ENCODE measurements around the gene SLC16A9.
A peak's percentile ranks its signal among the peaks of the same experiment; 100 is the strongest.
"Not testable (repeated sequence)": the region's sequence is repeated elsewhere in the genome, so short reads cannot be mapped to it uniquely, and the experiment has no call there.

Gene SLC16A9, protein sequence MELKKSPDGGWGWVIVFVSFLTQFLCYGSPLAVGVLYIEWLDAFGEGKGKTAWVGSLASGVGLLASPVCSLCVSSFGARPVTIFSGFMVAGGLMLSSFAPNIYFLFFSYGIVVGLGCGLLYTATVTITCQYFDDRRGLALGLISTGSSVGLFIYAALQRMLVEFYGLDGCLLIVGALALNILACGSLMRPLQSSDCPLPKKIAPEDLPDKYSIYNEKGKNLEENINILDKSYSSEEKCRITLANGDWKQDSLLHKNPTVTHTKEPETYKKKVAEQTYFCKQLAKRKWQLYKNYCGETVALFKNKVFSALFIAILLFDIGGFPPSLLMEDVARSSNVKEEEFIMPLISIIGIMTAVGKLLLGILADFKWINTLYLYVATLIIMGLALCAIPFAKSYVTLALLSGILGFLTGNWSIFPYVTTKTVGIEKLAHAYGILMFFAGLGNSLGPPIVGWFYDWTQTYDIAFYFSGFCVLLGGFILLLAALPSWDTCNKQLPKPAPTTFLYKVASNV

DNA sequence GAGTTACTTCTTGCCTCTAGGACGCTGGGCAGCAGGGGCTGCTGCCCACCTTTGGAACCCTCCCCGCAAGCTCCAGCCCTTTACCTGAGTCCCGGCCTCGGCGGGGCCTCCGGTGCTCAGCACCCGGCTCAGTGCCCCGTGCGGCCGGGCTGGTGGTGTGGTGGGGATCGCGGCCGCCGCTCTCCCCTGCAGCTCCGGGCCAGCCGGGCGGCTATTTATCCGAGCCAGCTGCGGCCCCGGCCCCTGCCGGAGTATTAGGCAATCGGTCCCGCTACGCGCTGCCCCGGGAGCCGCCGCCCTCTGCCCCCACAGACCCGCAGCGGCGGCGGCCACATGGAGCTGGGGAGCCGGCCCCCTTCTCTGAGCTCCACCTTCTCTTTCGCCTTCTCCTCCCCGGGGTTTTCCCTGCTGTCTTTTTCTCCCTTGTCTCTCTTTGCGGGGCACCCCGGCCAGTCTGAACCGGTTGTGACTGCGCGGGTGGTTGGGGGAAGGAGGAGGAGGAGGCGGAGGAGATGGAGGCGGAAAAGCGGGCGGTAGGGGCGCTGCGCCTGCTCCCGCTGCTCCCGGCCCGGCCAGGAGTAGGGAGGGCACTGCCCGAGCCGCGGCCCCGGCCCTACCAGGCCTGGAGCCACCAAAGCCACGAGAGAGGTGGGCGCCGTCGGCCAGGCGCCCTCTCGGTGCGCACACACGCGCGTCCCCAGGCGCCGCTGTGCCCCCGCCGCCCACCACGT is at the start of gene SLC16A9:
TSS of gene SLC16A9 (minus strand) at position 456 of the 731 bp plus-strand sequence. CDS start 25,559 bp downstream, outside the sequence.
- DNase-seq: peak; percentile 56

GRCh38 chr10:59757966-59758365 is 48.3 kb upstream of the SLC16A9 start:
- DNase-seq: no peak

DNA sequence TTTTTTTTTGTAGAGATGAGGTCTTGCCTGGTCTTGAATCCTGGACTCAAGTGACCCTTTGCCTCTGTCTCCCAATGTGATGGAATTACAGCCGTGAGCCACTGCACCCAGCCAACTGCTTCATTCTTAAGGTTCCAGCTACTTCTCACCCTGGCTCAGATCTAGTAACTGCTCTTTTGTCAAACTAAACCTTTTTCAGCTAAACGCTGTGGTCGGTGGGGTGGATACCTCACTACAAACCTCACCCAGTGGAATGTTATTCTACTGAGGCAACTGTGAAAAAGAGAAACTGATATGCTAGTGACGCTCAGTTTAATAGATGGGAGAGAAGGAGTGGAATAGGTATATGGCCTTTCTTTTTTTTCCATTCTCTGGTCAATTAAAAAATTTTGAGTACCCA is 45.3 kb upstream of the SLC16A9 start:
- no peak for DNase-seq

GRCh38 chr10:59753267-59753666 is 43.6 kb upstream of the SLC16A9 start, which contains the start of gene MRLN:
Gene MRLN (minus strand): TSS chr10:59753455.
- no peak for DNase-seq

DNA sequence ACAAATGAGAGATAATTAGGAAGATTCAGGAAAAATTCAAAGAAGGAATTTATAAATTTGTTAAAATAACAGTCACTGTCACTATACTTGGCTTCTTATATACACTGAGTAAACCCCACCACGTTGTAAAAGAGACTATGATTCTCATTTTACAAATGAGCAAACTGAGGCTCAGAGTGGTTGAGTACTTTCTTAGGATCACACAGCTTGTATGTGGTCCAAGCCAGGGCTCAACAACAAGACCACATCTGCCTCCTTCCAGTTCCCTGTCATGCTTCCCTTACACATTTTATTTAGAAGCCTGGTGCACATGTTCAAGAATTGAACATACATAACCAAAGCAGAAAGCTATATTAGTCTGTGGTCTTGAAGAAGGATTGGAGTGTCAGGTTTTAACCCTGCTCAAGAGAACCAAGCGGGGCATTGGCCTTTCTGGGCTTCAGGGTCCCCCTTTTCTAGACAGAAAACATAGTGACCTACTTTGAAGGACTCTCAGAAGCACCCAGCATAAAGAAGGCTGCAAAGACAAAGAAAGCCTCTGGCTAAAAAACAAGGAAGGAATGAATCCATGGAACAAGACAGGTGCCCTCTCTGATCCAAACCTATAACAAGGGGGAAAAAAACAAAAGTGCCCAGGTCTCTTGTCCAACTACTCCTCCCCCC is 42.8 kb upstream of the SLC16A9 start:
- no peak for DNase-seq

GRCh38 chr10:59750155-59750945 is 40.7 kb upstream of the SLC16A9 start:
- no peak for DNase-seq

DNA sequence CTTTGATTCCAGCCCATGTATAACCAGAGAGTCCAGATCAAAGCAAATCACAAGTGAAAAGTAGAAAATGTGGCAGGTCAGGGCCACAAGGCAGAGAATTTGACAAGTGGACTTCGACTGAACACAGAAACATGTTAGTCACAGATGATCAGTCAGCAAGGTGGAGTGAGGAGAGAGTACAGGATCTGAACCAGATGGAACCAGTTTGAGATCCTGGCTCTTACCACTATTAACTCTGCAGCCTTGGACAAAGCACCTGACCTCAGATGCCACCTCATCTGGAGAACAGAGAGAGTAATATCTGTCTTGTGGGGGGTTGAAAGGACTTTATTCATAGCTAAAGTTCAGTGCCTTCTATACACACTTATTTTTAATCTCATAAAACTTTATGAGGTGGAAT is 39.2 kb upstream of the SLC16A9 start:
- DNase-seq: no peak

DNA sequence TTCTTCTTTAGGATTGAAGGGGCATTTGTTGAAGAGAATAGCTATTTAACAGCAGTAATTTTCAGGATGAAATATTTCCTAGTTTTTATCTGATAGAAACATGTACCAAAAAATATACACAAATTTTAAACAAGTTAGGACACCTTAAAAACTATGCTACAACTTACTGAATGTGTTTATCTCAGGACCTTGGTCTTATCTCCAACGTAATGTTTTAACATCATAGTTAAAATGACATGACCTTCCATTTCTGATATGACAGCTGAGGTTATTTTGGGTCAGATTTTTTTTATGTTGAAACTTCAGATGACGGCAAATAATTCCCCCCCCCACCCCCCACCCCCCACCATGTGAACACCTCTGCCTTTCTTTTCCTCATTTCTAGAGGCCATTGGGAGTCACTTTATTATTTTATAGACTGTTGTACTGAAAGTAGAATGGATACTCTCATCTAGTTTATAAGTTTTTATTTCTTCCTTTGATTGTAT is 35.6 kb upstream of the SLC16A9 start:
- DNase-seq: no peak

- not testable (repeated sequence) for DNase-seq
These were observed 35.1 kb upstream of the SLC16A9 start for GRCh38 chr10:59744762-59745161.

GRCh38 chr10:59744156-59744555 is 34.5 kb upstream of the SLC16A9 start:
- DNase-seq: not testable (repeated sequence)

GRCh38 chr10:59741583-59741982 is 31.9 kb upstream of the SLC16A9 start:
- DNase-seq: no peak

DNA sequence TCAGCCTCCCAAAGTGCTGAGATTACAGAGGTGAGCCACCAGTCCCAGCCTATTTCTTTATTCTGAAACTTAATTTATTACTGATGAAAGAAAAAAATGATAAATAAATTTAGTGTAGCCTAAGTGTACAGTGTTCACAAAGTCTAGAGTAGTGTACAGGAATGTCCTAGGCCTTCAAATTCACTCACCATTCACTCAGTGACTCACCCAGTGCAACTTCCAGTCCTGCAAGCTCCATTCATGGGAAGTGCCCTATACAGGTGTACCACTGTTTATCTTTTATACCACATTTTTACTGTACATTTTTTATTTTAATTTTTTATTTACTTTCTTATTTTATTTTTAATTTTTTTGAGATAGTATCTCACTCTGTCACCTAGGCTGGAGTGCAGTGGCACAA is 31.4 kb upstream of the SLC16A9 start:
- no peak for DNase-seq

DNA sequence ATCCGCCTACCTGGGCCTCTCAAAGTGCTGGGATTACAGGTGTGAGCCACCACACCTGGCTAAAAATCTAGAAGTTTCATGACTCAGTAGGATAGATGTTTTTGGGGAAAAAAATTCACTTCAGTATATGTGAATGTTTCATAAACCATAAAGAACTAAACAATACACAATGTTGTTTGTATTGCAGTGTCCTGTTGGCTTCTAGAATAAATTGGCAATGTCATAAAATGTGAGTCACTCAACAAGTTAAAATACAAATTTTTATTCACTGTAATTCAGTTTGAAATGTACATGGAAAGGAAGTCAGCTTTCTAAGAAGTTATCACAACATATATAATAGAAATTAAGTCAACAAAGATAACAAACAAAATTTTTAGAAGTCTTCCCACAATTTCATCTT is 27.1 kb upstream of the SLC16A9 start:
- no peak for DNase-seq

GRCh38 chr10:59735296-59735695 is 25.6 kb upstream of the SLC16A9 start:
- DNase-seq: no peak

- DNase-seq: no peak
These were observed 24.4 kb upstream of the SLC16A9 start for GRCh38 chr10:59734014-59734462.

DNA sequence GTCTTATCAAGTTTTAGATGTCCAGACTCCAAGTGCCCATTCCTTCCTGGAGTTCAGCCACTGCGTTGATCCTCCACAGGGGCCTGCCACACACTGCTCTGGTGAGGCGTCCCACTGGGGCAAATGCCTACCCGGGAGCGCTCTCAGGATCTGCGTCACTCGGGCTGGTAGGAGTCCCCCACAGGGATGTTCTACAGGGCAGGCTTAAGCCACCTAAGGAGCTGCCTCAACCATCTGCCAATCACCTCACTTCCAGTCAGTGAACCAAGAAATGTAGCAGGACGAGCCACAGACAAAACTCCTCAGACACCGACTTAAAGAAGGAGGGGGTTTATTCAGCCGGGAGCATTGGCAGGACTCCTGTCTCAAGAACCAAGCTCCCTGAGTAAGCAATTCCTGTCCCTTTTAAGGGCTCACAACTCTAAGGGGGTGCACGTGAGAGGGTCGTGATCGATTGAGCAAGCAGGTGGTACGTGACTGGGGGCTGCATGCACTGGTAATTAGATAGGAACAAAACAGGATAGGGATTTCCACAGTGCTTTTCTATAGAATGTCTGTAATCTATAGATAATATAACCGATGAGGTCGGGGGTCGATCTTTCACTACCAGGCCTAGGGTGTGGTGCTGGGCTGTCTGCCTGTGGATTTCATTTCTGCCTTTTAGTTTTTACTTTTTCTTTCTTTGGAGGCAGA is 23.8 kb upstream of the SLC16A9 start:
- not testable (repeated sequence) for DNase-seq

- not testable (repeated sequence) for DNase-seq
These were observed 23.2 kb upstream of the SLC16A9 start for GRCh38 chr10:59732849-59733248.

- not testable (repeated sequence) for DNase-seq
These were observed 19.5 kb upstream of the SLC16A9 start for GRCh38 chr10:59729167-59729566.

GRCh38 chr10:59724098-59724938 is 14.7 kb upstream of the SLC16A9 start:
- DNase-seq: no peak

- DNase-seq: no peak
These were observed 10.7 kb upstream of the SLC16A9 start for GRCh38 chr10:59720377-59720776.

GRCh38 chr10:59719374-59719773 is 9.7 kb upstream of the SLC16A9 start:
- DNase-seq: no peak
